GM10266 (cell line): ENCODE data around the gene AIFM3.

Experiments used
- DNase-seq: peaks from one replicate; pipeline ENCODE4 v3.0.0; 2012; ENCODE audit errors: extremely low spot score
- CTCF ChIP-seq: IDR thresholded peaks from 2 replicates; pipeline ENCODE4 v1.5.1; 2012; ENCODE audit warnings: mild to moderate bottlenecking, low read depth; ENCODE audit not compliant: control insufficient read depth, insufficient read depth; ENCODE audit errors: missing control alignments

The AIFM3 gene

DNA sequence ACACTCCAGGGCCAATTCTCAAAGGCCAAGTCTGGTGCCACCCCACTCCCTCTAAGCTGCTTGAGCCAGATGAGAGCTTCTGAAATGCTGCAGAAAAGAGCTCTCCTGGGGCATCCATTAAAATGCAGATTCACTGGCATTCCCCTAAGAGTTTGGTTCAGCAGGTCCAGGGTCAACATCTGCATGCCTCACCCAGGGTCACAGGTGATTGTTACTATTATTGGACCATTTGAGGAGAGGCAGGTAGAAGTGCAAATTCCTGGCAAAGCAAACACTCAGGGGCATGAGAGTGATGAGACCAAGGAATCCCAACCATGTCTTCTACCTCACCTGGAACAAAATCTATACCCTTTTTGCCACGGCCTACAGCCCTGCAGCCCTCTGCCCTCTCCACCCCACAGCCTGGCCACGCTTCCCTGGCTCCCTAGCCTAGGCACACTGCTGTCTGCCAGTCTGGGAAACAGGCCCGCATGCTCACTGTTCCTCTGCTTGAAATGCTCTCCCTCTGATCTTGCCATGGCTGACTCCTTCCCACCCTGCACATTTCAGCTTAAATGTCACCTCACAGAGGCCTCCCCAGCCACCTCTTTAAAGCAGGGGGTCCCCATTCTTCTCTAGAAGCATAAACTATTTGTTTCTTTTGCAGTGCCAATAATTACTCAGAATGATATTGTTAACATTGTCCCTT, 43.5 kb downstream of the AIFM3 start:
- TF ChIP-seq CTCF = no peak
- DNase-seq = no peak

DNA sequence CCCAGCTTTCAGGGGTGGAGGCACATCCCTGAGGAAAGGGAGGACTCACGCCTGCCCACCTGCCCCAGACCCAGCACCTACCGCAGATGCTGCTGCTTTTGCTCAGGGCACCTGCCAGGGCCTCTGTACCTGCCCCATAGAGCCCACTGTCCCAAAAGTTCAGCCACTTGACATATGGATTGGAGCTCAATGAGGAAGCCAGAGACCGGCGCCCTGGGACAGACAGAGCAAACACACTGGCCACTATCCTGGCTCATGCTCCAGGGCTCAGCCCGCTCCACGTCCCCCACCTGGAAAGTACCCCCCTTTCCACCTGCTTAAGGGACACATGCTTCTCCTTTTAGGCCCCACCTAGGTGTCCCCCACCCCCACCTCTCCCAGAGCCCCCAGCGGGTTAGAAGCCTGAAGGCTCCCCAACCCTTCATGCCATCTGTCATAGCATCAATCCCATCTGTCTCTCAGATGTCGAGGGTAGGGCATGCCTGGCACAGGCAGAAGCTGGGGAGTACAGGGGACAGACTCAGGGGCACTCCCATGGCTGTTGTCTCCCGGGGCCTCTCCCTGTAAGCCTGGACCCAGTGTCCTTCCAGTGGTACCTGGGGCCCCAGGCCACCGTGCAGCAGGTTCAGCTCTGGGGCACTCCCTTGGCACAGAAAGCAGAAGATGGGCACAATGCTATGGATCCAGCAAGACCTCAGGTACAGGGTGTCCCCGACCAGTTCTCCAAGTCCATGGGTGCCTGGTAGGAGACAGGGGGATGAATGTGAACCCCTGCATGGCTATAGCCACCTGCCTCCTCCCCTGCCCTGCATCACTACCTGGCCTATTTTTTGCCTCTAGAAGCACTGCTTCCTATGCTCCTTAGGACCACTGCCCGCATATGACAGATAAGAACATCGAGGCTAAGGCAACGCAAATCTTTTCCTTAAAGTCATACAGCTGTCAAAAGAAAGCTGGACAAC, 45.7 kb downstream of the AIFM3 start:
- no peak for DNase-seq
- TF ChIP-seq CTCF = no peak

- no peak for TF ChIP-seq CTCF
- DNase-seq = no peak
Observed at GRCh38 chr22:21013657-21014201, 46.7 kb downstream of the AIFM3 start.

DNA sequence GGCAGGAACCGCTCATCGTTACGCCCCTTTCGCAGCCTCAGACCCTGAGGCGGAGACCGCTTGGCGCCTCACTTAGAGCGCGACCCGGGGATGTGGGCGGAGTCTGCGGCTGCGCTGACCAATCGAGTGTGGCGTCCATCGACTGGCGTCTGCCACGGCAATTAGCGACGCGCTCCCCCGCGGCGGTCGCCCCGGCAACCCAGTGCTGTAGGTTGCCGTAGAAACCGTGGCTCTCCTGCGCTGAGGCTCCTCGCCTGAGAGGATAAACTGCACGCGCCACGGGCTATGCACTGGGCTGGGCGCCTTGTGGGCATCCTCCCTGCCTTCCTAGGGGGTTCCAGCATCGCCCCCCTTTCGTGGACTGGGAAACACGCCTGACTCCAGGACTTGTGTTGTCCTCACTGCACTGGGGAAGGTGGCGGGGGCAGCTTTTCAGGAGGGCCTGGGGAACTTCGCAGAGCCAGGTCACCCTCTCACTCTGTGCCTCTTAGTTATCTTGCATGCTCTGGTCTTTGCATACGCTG, 47.2 kb downstream of the AIFM3 start:
- no peak for TF ChIP-seq CTCF
- DNase-seq = peak; percentile 91

DNA sequence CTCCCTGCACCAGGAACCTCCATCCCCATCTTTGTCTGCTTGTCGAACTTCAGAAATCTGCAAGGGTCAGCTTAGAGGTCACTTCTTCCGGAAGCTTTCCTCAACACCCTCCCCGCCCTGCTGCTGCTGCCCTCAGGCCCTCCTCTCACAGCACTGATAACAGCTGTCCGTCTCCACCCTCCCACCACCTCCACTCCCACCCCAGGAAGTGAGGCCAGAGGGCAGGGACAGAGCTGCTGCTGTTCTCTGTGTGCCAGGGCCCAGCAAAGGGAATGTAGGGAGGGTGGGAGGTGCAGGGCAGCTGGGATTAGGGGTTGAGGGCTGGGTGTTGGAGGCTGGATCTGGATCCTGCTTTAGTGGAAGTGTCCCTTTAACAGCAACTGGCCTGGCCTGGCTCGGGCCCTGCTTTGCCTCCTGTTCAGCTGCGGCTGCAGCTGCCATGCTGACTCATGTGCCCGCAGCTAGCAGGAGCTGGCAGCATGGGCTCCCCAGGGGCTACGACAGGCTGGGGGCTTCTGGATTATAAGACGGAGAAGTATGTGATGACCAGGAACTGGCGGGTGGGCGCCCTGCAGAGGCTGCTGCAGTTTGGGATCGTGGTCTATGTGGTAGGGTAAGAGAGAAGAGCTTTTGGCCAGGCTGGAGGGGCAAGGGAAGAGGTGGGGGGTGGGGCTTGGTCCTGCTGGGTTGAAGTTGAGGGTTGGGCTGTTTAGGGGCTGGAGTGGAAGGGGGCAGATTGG, 47.8 kb downstream of the AIFM3 start, which contains the start of gene P2RX6:
TSS of gene P2RX6 (plus strand) at position 440 of the 740 bp plus-strand sequence. CDS start at position 450, 10 bp downstream.
- DNase-seq = no peak

More for the DNA sequence above, 47.8 kb downstream of the AIFM3 start, which contains the start of gene P2RX6:
- TF ChIP-seq CTCF = no peak
